Activated CD4-positive, alpha-beta T cell treated with anti-CD3 and anti-CD28 coated beads for 48 hours (primary cell): Measurements from ENCODE around the gene FBRSL1.

Experiments used
- DNase-seq: peaks from one replicate; pipeline ENCODE4 v3.0.0-alpha.2; 2020

Gene FBRSL1

DNA sequence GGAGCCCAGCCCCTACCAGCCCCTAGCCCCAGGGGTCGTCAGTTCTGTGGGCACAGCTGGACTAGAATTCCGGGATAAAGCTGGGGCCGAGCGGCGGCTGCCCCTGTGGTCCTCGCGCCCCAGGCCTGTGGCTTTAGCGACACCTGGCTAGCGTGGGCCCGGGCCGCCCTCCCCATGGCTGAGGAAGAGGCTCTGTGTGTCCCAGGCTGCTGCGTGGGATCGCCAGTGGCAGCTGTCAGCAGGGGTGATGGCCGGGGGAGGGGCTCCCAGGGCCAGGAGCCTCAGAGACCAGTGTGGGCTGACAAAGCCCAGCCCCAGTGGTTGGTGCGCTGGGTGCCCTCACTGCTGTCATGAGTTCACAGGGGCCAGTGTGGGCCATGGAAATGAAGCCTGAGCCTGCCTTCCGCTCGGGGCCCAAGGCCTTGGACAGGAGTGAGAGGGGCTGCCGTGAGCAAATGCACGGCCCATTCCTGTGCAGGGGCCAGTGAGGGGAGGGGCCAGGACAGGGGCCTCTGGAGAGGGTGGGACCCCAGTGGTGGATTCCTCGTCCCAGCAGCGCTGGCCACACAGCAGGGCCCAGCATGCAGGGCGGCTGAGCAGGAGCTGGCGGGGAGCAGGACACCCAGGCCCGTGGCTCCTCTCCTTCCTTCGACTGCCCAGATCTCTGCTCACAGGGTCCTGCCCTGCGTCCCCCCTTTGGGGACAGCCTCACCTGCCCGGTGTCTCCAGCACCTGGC is 11.4 kb downstream of the FBRSL1 start:
- no peak for DNase-seq

DNA sequence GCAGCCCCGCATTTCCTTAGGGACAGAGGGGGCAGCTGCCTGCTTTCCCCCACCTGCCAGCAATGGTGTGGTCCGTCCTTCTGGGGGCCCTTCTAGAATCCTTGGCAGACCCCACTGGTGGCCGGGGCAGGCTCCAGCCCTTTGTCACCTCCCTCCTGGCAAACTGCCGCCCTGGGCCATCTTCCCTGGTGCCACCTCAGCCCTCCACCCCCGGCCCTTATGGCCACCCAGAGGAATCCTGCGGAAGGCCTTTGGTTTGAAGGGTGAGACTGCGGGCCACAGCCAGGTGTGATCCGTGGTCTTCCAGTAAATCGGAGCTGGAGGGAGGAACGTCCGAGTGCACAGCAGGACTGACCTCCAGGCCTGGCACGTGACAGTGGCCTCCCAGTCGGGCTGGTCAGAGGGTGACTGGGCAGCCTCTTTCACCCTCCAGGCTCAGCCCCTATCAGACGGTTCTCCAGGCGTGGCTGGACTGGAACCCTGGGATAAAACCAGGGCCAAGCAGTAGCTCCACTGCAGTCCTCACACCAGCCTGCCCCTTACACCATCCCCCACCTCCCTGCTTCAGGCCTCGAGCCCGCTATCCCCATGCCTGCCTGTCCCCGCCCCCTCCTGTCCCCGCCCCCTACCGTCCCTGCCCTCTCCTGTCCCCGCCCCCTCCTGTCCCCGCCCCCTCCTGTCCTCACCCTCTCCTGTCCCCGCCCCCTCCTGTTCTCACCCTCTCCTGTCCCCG is 12.4 kb downstream of the FBRSL1 start:
- DNase-seq, result peak; percentile 27

DNA sequence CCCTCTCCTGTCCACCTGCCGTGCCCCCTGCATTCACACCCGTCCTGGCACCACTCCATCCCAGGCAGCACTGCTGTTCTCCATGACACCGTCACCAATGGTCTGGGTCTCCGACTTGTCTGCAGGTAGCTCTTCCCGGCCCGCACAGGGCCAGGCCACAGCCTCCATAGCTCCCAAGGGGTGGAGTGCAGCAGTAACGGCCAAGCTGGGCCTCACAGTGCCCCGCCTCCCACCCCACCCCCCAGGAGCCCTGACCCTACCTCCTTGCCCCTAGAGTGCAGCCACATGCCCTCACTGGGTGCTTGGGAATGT is 12.9 kb downstream of the FBRSL1 start:
- DNase-seq, result no peak

DNA sequence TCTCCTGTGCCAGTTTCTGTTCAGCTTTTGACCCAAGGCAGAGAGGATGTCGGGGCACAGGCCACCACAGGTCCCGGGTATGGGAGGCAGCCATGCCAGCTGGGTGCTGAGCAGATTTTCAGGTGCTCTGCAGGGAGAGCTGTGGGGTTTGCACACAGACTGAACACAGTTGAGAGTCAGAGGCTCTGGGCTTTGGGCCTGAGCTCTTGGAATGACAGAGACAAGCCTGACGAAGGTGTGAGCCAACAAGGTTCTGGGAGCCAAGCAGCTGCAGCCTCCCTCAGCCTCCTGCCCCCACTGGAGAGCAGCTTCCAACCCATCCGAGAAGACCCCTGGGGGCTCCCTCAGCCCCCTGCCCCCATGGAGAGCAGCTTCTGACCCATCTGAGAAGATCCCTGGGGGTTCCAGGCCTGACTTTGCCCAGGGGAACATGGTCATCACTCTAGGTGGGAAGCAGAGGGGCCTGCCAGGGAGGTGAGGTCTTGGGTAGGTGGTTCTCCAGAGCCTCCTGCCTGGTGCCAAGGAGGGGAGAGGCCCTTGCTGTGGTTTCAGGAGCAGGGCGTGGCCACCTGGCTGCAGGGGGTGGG is 13.8 kb downstream of the FBRSL1 start:
- DNase-seq, result no peak

DNA sequence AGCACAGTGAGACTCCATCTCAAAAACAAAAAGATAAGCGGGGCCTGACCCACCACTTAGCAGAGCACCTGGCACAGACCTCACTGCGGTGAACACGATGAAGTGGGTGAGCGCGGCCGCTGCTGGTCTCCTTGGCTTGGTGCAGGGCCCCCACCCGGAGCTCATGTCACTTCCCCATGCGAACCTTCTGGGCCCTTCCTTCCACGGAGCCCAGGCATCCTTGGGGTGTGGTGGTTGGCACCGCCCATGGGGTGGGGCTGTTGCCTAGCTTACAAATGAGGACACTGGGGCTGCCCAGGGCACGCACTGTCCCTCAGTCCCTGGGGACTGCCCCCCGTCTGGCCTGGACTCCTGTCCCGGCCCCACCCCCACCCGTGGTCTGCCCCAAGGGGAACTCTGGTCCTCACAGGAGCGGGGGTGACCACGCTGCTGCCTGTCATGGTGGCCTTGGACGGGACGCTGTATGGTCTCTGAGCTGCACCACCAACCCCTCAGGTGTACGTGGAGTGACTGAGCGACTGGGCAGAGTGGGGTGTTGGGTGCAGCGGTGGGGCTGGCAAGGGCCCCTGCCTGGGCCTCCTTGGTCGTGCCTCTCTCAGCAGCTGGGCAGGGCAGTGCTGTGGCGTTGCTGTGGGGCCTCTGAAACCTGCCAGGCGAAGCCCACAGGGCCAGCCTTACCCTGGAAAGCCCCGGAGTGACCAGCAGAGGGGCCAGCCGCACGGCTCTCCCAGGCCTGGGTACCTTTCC is 15.3 kb downstream of the FBRSL1 start:
- DNase-seq, result no peak

DNA sequence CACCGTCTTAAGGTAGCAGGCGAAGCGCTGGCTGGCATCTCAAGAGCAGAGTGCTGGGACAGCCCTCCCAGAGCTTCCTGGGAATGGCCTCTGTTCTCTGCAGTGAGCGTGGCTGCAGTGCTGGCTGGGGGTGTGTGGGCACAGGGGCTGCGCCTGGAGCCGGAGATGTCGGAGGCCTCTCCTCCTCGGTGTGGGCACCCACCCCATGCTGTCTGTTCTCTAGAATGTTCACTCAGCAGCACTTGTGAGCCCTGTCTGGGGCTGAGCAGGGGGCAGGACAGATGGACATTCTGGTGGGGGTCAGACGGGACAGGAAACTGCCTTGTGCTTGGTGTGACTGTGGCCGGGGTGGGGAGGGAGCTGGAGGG is 15.9 kb downstream of the FBRSL1 start:
- no peak for DNase-seq

DNA sequence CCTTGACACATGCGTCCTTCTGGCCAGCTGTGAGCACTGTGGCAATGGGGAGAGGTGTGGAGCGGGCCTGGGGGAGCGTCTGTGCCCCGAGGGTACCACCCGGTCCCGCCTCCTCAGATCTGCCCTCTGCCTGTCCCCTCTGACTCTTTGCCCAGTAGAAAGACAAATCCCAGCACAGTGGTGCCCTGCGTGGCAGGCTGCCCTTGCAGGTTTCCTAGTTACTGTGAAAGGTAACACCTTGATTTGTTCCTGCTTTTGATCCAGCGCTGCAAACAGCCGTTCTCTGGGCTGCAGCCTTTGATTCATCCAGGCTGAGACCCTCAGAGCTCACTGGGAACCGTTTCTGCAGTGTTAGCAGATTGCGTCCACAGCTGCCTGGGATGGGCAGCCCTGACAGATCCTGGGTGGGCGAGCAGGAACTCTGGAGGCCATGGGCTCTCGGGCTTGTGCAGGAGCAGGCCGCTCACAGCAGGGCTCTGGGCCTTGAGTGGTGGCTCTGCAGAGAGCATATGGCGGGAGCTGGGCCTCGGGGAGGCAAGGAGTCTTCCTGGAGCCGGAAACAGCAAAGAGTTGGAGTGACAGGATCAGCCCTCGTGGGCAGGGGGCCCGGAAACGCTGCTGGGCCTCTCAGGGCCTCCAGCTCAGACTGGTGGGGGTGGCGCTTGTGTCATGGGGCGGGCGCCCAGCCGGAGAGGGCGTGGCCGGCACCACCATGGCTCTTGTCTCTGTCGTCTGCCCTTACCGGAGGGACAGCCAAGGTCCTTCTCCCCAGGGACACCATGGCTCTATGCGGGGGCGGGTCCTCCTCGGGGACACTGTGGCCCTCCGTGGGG is 16.6 kb downstream of the FBRSL1 start:
- peak; percentile 83 for DNase-seq

DNA sequence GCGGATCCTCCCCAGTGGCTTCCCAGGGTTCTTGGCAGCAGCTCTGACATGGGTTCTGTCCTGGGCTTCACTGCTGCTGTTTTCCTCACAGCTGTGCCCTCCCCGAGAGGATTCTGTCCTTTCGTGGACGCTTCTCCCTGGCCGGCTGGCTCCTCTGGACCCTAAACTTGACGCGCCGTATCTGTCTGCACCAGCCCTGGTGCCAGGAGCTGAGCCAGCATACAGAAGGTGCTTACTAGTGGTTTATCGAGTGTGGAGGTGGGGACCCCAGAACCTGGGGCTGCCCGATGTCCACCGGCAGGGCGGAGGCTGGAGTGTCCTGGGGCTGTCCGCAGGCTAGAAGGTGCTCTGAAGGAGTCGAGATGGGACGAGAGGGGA is 17.2 kb downstream of the FBRSL1 start:
- no peak for DNase-seq

DNA sequence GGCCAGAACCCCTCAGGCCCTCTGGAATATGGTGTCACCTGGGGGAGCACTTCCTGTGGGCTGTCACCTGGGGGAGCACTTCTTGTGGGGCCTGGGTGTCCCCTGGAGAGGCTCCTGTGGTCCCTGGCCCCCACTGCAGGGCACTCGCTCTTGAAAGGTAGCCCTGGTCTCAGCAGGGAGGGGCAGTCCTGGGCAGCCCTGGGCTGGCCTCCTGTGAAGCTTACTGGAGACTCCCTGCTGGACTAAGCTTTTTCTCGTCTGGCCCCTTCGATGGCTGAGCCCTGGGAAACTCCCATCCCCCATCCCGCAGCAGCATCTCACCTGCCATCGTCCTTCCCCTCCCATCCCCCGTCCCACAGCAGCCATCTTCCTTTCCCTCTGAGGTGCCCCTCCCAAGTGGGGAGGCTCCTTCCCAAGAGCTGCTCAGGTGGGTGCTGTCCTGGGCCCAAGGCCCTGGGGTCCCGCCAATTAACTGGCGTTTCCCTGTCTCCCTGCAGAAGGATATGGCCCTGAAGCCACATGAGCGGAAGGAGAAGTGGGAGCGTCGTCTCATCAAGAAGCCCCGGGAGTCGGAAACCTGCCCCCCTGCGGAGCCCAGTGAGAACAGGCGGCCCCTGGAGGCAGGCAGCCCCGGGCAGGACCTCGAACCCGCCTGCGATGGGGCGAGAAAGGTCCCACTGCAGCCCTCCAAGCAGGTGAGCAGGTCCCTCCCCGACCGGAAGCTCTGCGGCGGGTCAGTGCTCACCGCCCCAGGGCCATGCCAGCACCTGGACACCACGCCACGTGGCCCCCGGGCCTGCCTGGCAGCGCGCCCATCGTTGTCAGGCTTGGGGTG is 17.9 kb downstream of the FBRSL1 start:
- DNase-seq, result no peak

DNA sequence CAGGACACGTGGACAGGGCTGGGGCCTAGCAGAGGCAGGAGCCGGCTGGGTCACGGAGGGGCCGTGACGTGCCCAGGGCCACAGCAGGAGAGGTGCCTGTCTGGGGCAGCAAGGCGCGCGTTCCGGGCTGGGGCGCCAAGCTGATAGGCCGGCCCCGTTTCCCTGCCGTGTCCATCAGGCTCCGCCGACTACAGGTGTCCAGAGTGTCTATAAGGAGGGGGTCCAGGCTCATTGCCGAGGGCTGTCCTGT is 18.5 kb downstream of the FBRSL1 start:
- no peak for DNase-seq

DNA sequence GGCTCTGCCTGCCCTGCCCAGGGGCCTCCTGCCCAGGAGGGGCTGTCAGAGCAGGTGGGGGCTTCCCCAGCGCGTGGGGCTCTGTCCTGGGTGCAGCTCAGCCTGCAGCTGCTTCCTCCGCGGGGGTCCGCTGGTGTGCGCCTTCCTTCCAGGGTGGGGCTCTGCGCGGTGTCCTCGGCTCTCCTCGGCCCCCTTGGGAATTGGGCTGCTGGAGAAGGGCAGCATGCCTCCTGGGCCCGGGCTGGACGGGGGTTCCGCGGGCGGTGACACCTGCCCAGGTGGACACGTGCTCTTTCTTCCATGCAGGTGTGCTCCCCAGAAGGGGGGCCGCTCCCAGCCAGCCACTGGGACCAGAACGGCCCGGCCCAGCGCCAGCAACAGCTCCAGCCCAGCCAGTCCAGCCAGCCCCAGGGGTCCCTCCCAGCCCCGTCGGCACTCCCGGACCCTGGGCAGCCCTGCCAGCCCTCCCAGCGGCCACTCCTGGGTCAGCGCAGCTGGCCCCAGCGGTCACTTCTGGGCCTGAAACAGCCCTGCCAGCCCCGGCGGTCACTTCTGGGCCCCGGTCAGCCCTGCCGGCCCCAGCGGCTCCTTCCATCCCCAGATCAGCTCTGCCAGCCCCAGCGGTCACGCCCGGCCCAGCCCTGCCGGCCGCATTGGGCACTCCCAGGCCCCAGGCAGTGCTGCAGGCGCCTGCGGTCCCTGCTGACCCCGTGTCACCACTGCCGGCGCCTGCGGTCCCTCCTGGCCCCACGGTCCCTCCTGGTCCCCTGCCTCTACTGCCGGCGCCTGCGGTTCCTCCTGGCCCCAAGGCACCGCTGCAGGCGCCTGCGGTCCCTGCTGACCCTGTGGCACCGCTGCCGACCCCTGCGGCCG is 19.1 kb downstream of the FBRSL1 start:
- DNase-seq, result no peak

DNA sequence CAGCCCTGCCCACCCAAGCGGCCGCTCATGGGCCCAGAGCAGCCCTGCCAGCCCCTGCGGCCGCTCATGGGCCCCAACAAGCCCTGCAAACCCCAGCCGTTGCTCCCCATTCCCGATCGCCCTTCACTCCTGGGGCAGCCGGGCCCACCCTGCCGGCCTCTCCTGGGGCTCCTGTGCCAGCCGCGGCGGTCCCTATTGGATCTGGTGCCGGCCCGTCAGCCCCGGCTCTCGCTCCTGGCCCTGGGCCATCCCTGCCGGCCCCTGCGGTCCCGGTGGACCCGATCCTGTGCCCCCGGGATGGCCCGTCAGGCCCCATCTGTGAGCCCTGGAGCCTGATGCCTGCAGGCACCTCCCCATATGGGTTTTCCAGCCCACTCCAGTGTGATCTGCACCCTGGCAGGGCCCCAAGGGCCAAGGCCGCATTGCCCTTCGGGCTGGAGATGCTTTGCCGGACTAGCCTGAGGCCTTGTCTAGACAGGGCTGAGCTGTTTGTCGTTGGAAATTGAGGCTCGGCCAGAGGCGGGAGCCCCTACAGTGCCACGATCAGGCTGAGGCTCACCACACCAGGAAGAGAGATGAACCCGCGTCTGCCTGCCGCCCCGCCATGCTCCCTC is 20.3 kb downstream of the FBRSL1 start:
- DNase-seq, result no peak

DNA sequence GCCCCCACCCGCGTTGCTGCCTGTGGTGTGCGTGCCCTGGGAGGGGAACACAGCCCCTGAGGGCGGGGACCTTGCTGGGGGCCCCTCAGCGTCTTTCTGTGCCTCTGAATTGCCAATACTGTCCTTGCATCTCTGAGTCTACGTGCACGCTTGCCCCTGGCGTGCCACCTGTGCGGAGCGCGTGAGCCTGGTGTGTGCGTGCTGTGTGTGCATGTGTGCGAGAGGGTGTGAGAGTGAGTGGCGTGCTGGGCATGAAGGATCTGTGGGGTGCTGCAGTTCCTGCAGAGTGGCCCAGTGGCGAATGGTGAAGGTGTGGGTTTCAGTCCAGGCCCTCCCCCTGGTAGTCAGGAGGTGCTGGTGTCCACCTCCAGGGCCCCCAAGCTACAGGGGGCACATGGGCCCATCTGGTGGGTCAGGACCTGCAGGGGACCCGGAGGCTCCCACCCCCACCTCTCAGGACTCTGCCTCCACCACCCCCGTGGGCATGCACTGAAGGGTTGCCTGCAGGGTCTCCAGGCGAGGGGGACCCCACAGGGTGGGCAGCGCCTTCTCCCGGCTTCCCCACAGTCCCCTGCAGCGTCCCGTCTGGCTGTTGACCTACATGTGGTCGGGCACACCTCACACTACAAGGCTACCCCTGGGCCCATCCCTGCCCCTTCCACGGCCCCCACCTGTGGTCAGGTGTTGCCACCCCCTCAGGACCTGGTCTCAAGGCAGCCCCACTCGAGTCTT is 21.0 kb downstream of the FBRSL1 start:
- DNase-seq, result no peak

DNA sequence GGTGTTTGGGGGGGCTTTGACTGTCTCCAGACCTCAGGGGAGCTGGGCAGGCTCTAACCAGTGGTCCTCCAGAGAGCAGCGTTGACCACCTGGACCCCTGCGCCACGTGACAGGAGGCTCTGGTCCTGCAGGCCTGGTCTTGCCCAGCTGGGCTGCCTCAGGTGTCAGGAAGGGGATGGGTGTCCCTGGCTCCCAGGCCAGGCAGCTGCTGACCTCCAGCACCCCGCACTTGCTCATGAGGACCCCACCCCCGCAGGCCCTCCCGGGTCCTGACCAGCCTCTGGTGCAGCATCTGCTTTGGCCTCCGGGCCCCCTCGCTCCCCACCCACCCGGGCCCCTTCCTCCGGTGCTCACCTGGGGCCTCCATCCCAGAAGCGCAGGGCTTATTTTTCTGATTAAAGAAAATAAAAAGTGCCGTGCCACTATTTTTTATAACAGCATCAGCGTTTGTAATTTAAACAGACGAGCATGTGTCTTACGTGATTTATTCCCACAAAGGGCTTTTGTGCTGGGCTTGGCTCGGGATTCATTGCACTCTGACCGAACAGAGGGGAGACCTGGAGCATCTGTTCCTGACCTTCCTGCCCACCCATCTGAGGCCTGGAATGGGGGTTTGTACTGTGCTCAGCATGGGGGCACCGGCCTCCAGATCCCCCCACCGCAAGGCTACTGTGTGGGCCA is 21.7 kb downstream of the FBRSL1 start:
- no peak for DNase-seq

DNA sequence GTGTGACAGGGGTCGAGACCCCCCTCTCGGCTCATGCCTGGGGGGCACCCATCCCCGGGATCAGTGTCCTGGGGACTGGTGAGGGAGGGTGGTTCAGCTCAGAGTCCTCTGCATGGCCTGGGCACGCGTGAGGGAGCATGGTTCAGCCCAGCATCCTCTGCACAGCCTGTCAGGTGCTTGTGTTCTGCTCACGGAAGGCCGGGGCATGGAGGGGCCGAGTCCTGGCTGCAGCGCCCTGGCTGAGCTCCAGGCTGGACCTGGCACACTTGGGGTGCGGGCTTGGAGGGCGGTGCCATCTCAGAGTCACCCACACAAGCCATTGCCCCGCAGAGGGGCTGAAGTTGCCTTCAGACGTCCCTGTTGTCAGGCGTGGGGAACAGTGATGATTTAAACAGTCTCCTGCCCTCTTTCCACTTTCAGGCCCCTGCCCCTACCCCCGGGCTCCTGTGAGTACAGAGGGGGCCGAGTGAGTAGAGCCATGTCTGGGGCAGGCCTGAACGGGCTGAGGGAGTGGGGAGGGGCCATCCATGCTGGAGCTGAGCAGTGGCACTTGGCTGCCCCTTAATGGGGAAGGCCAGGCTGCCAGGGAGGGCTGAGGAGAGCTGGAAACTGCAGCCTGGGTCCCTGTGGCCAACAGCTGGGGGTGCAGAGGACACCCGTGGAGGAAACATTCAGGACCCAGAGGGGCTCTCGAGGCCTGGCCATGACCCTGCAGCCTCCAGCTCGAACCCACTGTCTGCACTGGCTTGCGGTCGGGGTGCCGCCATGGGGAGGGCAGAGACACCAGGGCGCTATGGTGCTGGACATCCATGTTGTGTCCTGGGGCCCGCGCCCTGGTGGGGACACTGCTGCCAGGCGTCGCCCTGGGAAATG is 22.5 kb downstream of the FBRSL1 start:
- DNase-seq, result no peak

DNA sequence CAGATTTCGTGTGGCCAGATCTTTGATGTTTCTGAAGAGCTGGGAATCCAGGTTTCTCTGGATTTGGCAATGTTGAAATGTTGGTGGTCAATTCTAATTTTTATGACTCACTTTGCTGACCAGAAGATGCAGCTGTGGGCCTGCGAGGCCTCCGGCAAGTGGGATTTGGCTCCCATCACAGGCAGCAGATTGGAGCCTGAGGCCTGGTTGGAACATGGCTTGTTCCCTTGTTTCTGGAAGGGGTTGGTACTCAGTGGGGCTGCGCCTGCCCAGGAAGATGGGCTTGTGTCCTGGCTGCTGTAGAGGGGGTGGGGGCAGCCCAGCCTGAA is 23.1 kb downstream of the FBRSL1 start:
- DNase-seq, result no peak

DNA sequence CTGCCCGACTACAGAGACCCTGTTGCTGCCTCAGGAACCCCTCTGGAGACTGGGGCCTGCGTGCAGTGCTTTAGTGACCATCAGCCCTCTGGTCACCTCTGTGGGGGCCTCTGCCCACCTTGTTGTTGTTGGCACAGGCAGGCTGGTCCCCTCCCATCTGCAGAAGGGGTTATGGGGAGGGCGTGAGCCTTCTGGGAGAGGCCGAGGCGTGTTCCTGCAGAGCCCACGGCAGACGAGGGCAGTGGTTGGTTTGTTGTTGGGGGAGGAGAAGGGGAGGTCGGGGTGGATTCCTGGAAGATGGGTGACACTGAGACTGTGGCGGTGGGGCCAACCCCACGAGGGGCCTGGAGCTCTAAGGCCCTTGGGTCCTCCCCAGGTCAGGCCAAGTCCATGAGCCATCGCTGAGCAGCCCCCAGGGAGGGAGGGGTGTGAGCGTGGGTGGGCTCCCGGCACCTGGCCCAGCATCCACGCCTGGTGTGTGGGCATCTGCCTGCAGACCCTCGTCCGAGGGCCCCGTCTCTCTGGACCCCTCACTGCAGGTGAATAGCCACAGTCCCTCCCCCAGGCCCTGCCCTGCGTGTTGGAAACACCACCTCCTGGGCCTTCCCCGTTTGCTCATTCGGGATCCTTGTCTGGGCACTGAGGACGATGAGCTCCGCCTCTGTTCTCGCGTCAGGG is 23.6 kb downstream of the FBRSL1 start:
- no peak for DNase-seq

DNA sequence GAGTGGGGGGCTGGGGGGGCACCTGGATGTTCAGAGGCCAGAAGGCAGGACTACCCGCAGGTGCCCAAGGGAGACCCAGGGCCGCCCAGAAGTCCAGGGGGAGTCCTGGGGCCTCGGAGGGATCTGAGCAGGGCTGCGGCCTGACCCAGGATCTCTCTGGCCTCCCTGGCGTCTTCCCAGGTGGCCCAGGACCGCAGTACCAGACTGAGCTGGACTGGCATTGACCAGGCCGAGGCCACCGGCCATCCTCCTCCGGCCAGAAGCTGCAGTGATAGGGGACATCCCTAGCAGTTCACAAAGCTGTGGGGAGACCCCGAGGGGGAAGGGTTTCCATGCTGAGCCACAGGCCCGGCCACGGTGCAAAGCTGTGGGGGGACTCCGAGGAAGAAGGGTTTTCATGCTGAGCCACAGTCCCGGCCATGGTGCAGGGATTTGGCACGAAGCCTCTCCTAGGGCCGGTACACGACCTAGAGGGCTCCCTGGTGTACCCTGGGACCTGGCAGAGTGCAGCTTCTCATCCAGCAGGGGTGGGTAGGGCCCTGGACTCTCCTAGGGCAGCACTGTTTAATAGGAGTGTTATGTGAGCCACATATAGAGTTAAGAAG is 24.4 kb downstream of the FBRSL1 start:
- DNase-seq, result no peak
